ENCODE data around the gene MANBA.
"Not testable (repeated sequence)": the region's sequence is repeated elsewhere in the genome, so short reads cannot be mapped to it uniquely, and the experiment has no call there.

MANBA gene

DNA sequence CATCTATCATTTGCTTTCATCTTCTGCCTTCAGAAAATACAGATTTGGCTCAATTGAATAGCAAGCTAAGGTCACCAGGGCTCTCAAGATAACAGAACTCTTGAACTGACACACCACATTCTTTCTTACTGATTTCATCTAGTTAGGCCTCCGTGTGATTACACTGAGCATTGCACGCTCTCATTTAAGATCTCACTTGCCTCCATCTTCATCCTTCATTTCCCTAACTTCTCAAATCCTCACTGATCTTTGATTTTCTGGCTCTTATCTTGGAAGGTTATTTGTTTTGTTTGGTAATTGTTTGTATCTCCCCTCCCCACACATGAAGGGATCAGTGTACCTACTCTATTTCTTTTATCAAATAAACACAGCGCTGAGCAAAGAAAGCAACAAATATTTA, 47.7 kb downstream of the MANBA start:
- no peak overlapping the region for H3K4me3 ChIP-seq (ENCODE audit: control insufficient read depth, low read depth, low read length)
- TF ChIP-seq, protein P1, sequence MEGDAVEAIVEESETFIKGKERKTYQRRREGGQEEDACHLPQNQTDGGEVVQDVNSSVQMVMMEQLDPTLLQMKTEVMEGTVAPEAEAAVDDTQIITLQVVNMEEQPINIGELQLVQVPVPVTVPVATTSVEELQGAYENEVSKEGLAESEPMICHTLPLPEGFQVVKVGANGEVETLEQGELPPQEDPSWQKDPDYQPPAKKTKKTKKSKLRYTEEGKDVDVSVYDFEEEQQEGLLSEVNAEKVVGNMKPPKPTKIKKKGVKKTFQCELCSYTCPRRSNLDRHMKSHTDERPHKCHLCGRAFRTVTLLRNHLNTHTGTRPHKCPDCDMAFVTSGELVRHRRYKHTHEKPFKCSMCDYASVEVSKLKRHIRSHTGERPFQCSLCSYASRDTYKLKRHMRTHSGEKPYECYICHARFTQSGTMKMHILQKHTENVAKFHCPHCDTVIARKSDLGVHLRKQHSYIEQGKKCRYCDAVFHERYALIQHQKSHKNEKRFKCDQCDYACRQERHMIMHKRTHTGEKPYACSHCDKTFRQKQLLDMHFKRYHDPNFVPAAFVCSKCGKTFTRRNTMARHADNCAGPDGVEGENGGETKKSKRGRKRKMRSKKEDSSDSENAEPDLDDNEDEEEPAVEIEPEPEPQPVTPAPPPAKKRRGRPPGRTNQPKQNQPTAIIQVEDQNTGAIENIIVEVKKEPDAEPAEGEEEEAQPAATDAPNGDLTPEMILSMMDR (conservative IDR thresholded peaks at IDR 0.05; ENCODE audit: control insufficient read depth, insufficient read depth, low read depth, low read length) = no peak
- peak; percentile 14 for DNase-seq (ENCODE audit: low read depth)

DNA sequence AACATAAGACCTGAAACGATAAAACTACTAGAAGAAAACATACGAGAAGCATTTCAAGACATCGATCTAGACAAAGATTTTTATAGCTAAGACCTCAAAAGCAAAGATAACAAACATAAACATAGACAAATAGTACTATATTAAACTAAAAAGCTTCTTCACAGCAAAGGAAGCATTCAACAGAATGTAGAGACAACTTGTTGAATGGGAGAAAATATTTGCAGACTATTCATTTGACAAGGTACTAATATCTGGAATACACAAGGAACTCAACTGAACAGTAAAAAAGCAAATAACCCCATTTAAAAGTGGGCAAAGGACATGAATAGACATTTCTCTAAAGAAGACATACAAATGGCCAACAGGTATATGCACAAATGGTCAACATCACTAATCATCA, 49.8 kb downstream of the MANBA start:
- H3K4me3 ChIP-seq (ENCODE audit: control insufficient read depth, low read depth, low read length) = no peak overlapping the region
- no peak for DNase-seq (ENCODE audit: low read depth)
- TF ChIP-seq, protein P1 (conservative IDR thresholded peaks at IDR 0.05; ENCODE audit: control insufficient read depth, insufficient read depth, low read depth, low read length) = no peak

DNA sequence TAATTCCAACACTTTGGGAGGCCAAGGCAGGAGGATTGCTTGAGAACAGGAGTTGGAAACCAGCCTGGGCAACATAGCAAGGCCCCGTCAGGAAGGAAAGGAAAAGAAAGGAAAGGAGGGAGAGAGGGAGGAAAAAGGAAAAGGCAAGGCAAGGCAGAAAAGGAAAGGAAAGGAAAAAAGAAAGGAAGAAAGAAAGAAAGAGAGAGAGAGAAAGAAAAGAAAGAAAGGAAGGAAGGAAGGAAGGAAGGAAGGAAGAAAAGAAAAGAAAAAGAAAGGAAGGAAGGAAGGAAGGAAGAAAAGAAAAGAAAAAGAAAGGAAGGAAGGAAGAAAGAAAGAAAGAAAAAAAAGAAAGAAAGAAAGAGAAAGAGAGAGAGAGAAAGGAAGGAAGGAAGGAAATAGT, 51.7 kb downstream of the MANBA start:
- not testable (repeated sequence) for DNase-seq (ENCODE audit: low read depth); H3K4me3 ChIP-seq (ENCODE audit: control insufficient read depth, low read depth, low read length)

DNA sequence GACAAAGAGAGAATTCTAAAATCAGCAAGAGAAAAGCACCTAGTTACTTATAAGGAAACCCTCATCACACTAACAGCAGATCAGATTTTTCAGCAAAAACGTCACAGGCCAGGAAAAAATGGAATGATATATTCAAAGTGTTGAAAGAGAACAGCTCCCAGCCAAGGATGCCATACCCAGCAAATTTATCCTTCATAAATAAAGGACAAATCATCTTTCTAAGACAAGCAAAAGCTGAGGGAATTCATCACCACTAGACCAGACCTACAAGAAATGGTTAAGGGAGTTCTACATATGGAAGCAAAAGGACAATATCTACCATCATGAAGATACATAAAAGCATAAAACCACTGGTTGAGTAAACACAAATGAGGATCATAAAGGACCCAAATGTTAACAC, 53.6 kb downstream of the MANBA start:
- no peak overlapping the region for H3K4me3 ChIP-seq (ENCODE audit: control insufficient read depth, low read depth, low read length)
- TF ChIP-seq, protein P1 (conservative IDR thresholded peaks at IDR 0.05; ENCODE audit: control insufficient read depth, insufficient read depth, low read depth, low read length) = no peak
- DNase-seq (ENCODE audit: low read depth) = no peak

DNA sequence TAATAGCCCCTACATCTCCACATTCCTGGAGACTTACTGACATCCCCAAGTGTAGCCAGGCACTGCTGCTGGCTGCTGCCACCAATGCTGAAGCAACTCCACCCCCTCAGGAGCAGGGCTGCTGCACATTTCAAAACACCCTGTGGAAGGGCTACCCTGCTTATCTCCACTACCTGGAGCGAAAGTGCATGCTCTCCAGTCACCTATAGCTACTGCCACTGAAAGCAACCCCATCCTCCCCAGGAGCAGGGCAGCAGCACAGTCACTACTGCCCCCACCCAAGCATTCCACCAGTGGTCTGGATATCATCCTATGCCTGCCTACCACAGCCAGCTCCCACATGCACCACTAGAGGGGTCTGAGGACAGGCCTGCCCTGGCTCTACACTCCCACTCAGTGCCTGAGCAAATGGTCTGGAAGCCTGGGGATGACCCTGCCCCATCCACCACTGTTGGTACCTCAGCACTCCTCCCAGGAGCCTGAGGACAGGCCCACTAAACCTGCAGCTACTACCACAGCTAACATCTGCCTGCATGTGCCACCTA, 55.3 kb downstream of the MANBA start:
- DNase-seq (ENCODE audit: low read depth) = no peak
- H3K4me3 ChIP-seq (ENCODE audit: control insufficient read depth, low read depth, low read length) = no peak overlapping the region
- TF ChIP-seq, protein P1 (conservative IDR thresholded peaks at IDR 0.05; ENCODE audit: control insufficient read depth, insufficient read depth, low read depth, low read length) = no peak

DNA sequence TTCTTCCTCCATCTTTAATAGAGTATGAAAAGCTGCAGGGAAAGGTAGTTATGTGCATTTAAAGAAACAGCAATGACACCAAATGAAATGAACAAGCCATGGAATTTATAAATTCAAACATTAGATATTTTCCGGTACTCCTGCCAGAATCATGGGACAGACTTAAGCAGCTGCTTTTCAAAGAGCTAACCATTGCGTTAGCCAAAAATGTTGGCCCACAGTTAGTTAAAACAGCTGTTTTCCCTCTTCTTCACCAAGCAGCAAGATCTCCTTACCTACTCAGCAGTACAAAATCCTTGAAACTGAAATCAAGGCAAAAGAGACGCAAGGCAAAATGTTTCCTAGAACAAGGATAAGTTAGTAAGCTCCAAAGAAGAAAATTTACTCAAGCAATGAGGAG, 64.0 kb downstream of the MANBA start:
- no peak for DNase-seq (ENCODE audit: low read depth)
- H3K4me3 ChIP-seq (ENCODE audit: control insufficient read depth, low read depth, low read length) = no peak overlapping the region
- TF ChIP-seq, protein P1 (conservative IDR thresholded peaks at IDR 0.05; ENCODE audit: control insufficient read depth, insufficient read depth, low read depth, low read length) = no peak

DNA sequence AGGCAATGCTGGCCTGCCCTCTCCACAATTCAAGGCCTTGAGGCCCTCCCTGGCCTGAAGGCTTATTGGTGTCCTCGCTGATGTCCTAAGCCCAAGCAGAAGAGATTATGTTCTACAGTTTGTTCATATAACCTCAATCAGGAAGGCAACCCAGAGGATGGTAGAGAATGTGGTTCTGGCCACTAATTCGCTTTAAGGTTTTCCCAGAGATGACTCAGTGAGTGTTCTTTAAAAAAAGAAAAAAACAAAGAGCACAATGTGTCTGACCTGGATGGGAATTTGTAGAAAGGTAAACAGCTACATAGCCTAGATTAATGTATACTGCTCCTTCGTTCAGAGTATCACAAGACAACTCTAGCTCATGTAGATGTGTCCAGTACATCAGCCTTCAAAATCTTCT, 66.0 kb downstream of the MANBA start:
- TF ChIP-seq, protein P1 (conservative IDR thresholded peaks at IDR 0.05; ENCODE audit: control insufficient read depth, insufficient read depth, low read depth, low read length) = no peak
- no peak overlapping the region for H3K4me3 ChIP-seq (ENCODE audit: control insufficient read depth, low read depth, low read length)
- no peak for DNase-seq (ENCODE audit: low read depth)

Data from fibroblast of mammary gland (primary cell).